HG02642 (cell line): Measurements from ENCODE around the gene PPP1R12B.
"Not testable (repeated sequence)": the region's sequence is repeated elsewhere in the genome, so short reads cannot be mapped to it uniquely, and the experiment has no call there.

ENCODE experiments used
- ATAC-seq: cut with Tn5 transposase; IDR thresholded peaks from one replicate; pipeline ENCODE4 v1.9.1; 2021; ENCODE audit warnings: mild to moderate bottlenecking; ENCODE audit not compliant: unreplicated experiment, poor library complexity

Gene PPP1R12B

DNA sequence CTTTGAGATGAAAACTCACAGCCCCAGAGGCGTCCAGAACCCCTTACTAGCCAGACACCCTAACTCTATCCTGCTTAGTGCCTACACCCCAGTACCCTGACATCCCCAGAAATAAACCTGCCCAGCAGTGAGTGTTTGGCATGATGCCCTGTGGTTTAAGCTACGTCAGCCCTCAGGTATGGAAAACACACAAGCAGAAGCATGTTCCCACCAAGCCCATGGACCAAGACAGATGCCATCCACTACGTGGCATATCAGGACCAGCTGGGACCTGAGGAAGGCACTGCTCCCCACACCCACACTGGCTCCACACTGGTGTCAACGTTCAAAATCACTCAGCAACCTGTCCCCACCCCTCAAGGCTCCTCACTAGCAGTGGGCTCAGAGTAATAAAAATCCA lies 245.3 kb downstream of the PPP1R12B start:
- ATAC-seq: no peak

GRCh38 chr1:202596638-202597037 lies 248.1 kb downstream of the PPP1R12B start:
- ATAC-seq: no peak

DNA sequence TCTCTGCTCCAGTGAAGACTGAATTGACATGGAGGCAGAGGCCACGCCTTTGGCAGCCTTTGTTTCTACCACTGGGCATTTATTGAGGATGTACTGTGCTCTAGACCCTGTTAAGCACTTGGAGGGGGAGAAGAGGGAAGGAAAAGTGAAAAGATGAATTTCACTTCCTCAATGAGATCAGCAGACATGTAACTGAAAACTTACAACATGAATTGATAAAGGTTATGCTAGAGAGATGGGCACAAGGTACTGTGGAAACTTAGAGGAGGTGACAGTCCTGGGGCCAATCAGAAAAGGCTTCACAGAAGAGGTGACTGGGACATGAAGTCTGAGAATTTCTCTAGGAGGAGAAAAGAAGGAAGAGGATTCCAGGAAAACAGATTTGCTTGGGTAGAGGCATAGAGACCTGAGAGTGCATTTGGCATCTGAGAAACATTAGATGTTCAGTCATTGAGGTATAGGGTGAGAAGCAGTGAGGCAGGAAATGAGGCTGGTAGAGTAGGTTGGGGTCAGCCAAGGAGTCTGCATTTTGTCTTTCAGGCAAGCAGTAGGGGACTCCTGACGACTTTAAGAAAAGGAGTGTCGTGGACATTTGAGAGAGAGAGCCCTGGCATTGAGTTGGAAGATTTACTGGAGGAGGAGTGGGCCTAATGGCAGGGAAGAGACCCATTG lies 248.7 kb downstream of the PPP1R12B start:
- ATAC-seq: no peak

GRCh38 chr1:202599669-202600431 lies 251.4 kb downstream of the PPP1R12B start:
- ATAC-seq: no peak

DNA sequence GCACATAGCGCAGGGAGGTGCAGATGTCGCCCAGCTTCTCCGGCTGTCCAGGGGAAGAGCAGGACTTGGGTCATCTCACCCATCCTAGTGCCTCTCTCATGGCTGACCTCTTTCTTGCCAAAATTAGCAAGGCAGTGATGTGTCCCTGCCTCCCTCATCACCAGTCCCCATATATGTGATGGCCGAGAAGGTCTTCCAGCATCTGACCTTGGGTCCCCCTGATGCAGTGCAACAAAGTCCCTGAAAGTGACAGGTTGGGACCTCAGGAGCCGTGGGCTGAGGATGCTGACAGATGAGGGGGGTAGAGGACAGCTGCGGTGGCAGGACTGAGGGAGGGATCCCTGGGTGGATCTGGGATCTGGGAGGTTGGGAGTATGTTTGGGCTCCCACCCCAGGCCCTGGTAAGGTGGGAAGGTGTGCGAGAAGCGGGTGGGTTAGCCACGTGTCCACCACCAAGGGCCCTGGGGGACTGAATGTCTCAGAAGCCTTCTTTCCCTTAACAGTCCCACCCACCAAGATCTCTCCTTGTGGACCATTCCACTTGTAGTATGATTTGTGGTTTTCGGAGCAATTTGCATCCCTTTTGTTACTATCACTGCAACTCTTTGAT lies 252.0 kb downstream of the PPP1R12B start:
- ATAC-seq: no peak

DNA sequence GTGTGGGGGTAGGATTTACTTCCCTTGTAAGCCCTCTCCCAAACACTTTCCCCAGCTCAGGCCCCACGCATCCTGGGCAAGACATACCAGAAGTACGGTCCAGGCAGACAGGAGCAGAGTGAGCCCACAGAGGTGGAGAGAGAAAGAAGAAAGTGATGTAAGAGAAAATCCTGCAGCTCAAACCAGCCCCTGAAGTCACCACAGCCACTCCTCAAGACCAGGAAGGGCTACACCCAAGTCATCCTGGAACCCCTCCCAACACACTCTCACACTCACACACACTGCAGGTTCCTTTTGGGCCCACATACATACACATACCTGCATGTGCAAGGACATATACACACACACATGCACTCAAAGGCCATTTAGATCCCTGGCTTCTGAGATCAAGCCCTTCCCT lies 254.9 kb downstream of the PPP1R12B start:
- ATAC-seq: no peak

GRCh38 chr1:202605515-202605914 lies 257.0 kb downstream of the PPP1R12B start:
- no peak for ATAC-seq

DNA sequence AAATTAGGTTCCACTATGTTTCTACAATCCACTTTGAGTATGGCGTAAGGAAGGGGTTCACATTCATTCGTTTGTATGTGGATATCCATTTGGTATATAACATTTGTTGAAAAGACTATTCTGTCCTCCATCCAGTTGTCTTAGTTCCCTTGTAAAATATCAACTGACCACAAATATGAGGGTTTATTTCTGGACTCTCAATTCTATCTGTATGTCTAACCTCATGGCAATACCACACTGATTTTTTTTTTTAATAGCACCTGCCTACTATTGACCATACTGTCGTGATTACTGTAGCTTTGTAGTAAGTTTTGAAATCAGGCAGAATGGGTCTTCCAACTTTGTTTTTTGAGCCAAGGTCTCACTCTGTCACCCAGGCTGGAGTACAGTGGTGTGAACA lies 263.5 kb downstream of the PPP1R12B start:
- ATAC-seq: not testable (repeated sequence)

GRCh38 chr1:202613571-202613970 lies 265.1 kb downstream of the PPP1R12B start:
- no peak for ATAC-seq

DNA sequence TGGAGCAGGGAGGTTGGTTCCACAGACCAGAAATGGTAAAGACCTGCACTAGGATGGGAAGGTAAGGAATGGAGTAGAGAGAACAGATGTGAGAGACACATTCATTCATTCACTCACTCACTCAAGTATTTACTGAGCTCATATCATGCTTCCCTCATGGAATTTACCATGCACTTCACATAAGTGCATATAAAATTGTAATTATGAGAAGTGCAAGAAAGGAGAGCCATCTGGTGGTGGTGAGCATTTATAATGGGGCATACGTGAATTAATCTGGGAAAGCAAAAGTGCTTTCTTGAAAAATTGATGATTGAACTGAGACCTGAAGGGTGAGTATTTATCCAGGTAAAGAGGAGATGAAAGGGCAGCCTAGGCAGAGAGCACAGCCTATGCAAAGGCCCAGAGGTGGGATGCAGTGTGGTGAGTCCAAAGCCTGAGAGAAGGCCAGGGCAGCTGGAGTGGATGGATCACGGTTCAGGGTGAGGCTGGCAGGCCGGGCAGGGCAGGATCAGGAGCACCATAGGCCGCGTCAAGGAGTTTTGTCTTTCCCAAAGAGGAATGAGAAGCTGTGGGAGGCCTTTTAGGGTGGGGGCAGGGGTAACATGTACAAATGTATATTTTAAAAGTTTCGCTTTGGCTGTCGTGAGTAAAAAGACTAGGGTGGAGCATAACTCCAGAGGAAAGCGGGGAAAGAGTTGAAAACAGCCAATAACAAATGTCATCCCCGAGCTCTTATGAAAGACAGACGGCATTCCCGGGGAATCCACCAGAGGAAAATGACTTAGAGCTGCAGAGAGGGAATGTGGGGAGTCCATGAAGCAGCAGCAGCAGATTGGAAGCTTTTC lies 266.1 kb downstream of the PPP1R12B start:
- ATAC-seq: not testable (repeated sequence)

- ATAC-seq: not testable (repeated sequence)
Measured at GRCh38 chr1:202615208-202615500, 266.7 kb downstream of the PPP1R12B start.

DNA sequence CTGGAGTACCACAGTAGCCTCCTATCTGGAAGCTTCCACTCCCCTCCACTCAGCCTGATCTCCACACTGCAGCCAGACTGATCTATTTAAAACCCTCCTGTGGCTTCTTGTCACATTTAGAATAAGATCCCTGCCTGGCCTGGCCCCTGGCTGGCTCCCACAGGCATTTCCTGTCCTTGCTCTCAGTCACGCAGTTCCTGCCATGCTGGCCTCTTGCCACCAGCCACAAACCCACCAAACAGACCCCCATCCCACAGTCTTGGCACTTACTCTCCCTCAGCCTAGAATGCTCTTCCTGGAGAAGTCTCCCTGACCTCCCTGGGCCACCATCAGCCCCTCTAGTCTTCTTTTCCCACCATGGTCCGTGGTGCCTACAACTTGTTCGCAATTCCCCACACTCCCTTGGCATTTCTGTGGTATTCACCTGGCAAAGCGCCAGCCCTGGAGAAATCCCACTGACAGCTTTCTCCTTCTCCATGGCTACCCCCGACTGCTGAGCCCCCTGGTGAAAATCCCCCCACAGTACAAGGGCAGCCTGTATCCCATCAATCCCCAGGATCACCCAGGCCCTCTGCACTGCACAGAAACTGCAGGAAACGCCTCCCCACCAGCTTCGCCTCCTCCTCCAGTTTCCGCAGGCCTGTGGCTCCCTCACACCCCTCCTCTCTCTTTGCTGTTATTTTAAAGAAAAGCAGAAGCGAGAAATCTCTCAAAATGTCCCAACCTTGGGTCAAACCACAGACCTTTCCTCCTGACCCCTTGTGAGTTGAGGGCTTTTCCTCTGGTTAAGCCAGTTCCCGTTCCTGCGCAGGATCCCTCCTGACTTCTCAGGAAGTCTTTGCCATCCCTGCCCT lies 267.2 kb downstream of the PPP1R12B start:
- ATAC-seq: peak; percentile 60

- peak; percentile 32 for ATAC-seq
Measured at GRCh38 chr1:202616355-202616915, 267.9 kb downstream of the PPP1R12B start.

DNA sequence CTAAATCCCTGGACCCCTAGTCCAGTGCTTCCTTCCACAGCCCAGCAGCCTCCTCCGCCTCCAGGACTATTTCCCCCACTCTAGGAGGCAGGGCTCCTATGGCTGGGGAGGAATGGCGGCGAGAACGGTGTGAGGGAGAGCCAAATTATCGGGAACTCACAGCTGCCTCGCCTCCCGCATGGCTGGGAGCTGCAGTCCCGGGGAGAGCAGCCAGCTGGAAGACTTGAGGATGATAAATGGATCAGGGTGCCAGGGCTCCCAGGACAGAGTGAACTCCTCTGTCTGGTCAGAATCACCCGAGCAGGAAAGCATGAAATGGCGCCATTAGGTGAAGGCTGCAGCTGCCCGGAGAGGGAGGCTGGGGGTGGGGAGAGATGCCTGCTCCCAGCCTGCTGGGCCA lies 270.5 kb downstream of the PPP1R12B start:
- ATAC-seq: not testable (repeated sequence)

- ATAC-seq: no peak
Measured at GRCh38 chr1:202619505-202619904, 271.0 kb downstream of the PPP1R12B start.

DNA sequence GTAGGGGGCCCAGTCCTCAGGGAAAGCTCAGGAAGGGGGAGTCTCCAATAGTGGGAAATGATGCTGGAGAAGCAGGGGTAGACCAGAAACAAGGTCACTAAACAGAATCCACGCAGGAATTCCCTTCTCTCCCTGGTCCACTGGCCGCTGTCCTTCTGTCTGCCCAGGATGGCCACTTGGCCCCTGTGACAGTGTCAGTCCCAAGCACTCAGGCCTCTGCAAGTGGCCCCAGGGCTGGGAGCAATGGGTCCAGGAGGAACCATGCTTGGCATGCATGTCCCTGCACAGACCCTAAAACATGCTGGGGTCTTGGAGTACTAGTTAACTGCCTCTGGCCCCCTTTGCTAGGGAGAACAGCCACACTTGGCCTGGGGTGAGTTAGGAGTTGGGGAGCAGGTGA lies 271.5 kb downstream of the PPP1R12B start:
- ATAC-seq: not testable (repeated sequence)

DNA sequence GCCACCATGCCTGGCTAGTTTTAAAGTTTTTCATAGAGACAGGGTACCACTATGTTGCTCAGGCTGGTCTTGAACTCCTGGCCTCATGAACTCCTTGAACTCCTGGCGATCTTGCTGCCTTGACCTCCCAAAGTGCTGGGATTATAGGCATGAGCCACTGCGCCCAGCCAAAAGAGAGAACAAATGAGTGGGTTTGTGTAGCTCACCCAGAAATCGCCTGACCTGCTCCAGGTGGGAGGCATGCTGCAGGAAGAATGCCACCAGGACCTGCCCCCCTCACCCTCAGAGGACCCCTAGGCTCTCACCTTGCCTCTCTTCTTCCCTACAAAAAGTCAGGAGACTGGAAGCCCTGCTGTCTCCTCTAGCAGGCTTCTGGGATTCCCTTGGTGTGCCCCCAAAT lies 272.9 kb downstream of the PPP1R12B start:
- no peak for ATAC-seq

GRCh38 chr1:202622388-202622787 lies 273.9 kb downstream of the PPP1R12B start:
- ATAC-seq: no peak

DNA sequence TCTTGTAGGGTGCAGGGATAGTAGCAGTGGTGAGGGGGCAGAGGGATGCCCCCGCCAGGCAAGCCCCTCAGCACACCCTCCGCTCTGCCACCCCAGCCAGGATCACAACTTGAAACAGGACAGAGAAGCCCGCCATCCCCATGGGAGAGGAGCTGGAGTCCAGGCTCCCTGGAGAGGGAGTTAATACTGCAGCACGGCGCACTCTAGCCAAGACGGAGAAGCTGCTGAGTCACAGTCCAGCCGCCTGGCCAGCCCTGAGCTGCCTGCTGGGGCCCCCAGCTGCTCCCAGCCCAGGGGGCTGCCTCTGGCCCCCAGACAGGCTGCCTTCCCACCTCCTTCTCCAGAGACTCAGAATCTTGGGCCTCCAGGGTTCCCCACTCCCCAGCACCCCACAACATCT lies 274.6 kb downstream of the PPP1R12B start:
- ATAC-seq: no peak

DNA sequence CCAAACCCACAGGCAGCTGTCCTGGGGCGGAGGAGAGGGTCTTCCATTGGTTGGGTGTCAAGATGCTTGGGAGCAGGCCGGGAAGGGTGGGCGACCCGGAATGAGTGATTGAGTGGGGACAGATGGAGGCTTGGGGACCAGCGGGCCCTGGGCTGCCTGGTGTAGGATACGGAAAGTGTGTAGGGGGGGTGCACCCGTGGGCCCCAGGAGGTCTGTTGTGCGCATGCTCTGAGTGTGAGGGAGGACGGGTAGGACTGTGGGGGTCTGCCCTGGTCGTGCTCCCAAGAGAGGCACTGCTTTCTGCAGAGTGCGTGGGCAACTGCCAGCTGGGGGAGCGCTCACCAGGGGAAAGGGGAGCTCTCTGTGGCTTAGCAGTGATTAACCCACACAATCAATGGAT lies 275.0 kb downstream of the PPP1R12B start:
- ATAC-seq: not testable (repeated sequence)
